H1 (cell line): Measurements from ENCODE around the gene CTNND2. TPM values are rescaled to one million over a fixed set of nuclear protein-coding genes. Genes with fewer than 3 reads are reported as not detected.

Source experiments
- CTCF ChIA-PET: fragments of 300-600 bp; sonication (Branson Sonifier 250); formaldehyde crosslinking; loops from one replicate; lab custom pipeline; 2021; ENCODE audit not compliant: partially characterized antibody; lab: Charles Lee
- POLR2A ChIA-PET: fragments of 300-600 bp; sonication (Branson Sonifier 250); formaldehyde crosslinking; loops from one replicate; lab custom pipeline; 2021; ENCODE audit warnings: inconsistent platforms; ENCODE audit not compliant: partially characterized antibody; lab: Charles Lee
- DNase-seq, 2 experiments: peaks; one replicate each; pipeline versions ENCODE4 v3.0.0 to v3.0.0-alpha.2; 2010 to 2022; ENCODE audit warnings: low spot score in 2 of 2, low read depth in 1 of 2, mixed read lengths in 1 of 2
- FAIRE-seq: peaks from 2 replicates; lab custom pipeline; 2011; peaks lifted over from hg19 to GRCh38; lab: Jason Lieb, UNC
- H2AFZ ChIP-seq: 2 replicates; pipeline ENCODE4 v1.8.1; 2012; ENCODE audit warnings: low read length, inconsistent platforms
- H2AK5ac ChIP-seq: 2 replicates; pipeline ENCODE4 v1.6.1; 2013; ENCODE audit warnings: low read depth, low read length
- H2BK120ac ChIP-seq: replicated peaks from 2 replicates; pipeline ENCODE3; 2013; ENCODE audit warnings: low read depth, low read length, inconsistent platforms
- H2BK12ac ChIP-seq: 2 replicates; pipeline ENCODE4 v1.6.1; 2013; ENCODE audit warnings: low read depth, low read length
- H2BK15ac ChIP-seq: 2 replicates; pipeline ENCODE4 v1.6.1; 2013; ENCODE audit warnings: low read length
- H2BK20ac ChIP-seq: 2 replicates; pipeline ENCODE4 v1.6.1; 2013; ENCODE audit warnings: low read length
- H2BK5ac ChIP-seq: 2 replicates; pipeline ENCODE4 v1.6.1; 2013; ENCODE audit warnings: low read depth, low read length
- H3K14ac ChIP-seq: 2 replicates; pipeline ENCODE4 v1.6.1; 2013; ENCODE audit warnings: inconsistent platforms; ENCODE audit not compliant: insufficient read length
- H3K18ac ChIP-seq: 2 replicates; pipeline ENCODE4 v1.6.1; 2013; ENCODE audit warnings: low read length; ENCODE audit errors: extremely low read depth
- H3K23ac ChIP-seq: 2 replicates; pipeline ENCODE4 v1.6.1; 2013; ENCODE audit warnings: inconsistent platforms; ENCODE audit not compliant: insufficient read length
- H3K23me2 ChIP-seq: 2 replicates; pipeline ENCODE4 v1.6.1; 2013; ENCODE audit warnings: low read depth, low read length
- H3K27ac ChIP-seq: 2 replicates; pipeline ENCODE4 v1.6.1; 2011; ENCODE audit warnings: low read depth, low read length, inconsistent platforms
- H3K27me3 ChIP-seq, 4 experiments: replicated peaks in 1 of 4; 1 replicate in 1 of 4; 2 replicates in 3 of 4; pipeline versions ENCODE4 v1.6.1 to v1.8.1; 2011 to 2013; ENCODE audit warnings: low read length in 3 of 4, mild to moderate bottlenecking in 3 of 4, inconsistent platforms in 2 of 4, mixed read lengths in 2 of 4, moderate library complexity in 1 of 4; ENCODE audit not compliant: control insufficient read depth in 3 of 4, insufficient read depth in 3 of 4; ENCODE audit errors: extremely low read depth in 1 of 4
- H3K36me3 ChIP-seq, 4 experiments: 2 replicates each; pipeline versions ENCODE4 v1.6.1 to v1.8.1; 2011 to 2013; ENCODE audit warnings: mild to moderate bottlenecking in 4 of 4, low read length in 3 of 4, moderate library complexity in 2 of 4, control low read depth in 1 of 4, inconsistent platforms in 1 of 4; ENCODE audit not compliant: insufficient read depth in 4 of 4, control insufficient read depth in 2 of 4
- H3K4ac ChIP-seq: replicated peaks from 2 replicates; pipeline ENCODE3; 2013; ENCODE audit warnings: low read length, low read depth, mixed read lengths, inconsistent platforms; ENCODE audit not compliant: insufficient read length
- H3K4me1 ChIP-seq, 4 experiments: replicated peaks in 1 of 4; 1 replicate in 1 of 4; 2 replicates in 3 of 4; pipeline versions ENCODE4 v1.6.1 to v1.8.1; 2011 to 2013; ENCODE audit warnings: low read length in 3 of 4, inconsistent platforms in 2 of 4, mixed read lengths in 1 of 4; ENCODE audit not compliant: insufficient read depth in 4 of 4, control insufficient read depth in 3 of 4
- H3K4me2 ChIP-seq, 2 experiments: 2 replicates each; pipeline versions ENCODE4 v1.6.1 to v1.8.1; 2011 to 2013; ENCODE audit warnings: low read depth in 2 of 2, low read length in 2 of 2, control low read depth in 1 of 2, inconsistent platforms in 1 of 2, mild to moderate bottlenecking in 1 of 2; ENCODE audit not compliant: insufficient read depth in 1 of 2
- H3K4me3 ChIP-seq, 4 experiments: fragments of 200-600, 300-600 bp in 1 of 4; sonication (generic), shearing (Covaris generic), sonication (Bioruptor Twin) in 1 of 4; 2 replicates each; pipeline versions ENCODE4 v1.5.1 to v1.8.1; 2011 to 2016; ENCODE audit warnings: low read length in 4 of 4, low read depth in 3 of 4, control low read depth in 2 of 4, inconsistent platforms in 2 of 4, mild to moderate bottlenecking in 2 of 4, mixed read lengths in 1 of 4, moderate library complexity in 1 of 4; ENCODE audit not compliant: insufficient read depth in 2 of 4; ENCODE audit errors: extremely low read depth in 1 of 4
- H3K56ac ChIP-seq: replicated peaks from 2 replicates; pipeline ENCODE3; 2013; ENCODE audit warnings: low read depth, mild to moderate bottlenecking, mixed read lengths, low read length, inconsistent platforms; ENCODE audit not compliant: insufficient read length
- H3K79me1 ChIP-seq: 2 replicates; pipeline ENCODE4 v1.6.1; 2013; ENCODE audit warnings: low read depth, low read length, control low read depth
- H3K79me2 ChIP-seq, 2 experiments: 2 replicates each; pipeline versions ENCODE4 v1.6.1 to v1.8.1; 2012 to 2013; ENCODE audit warnings: low read length in 2 of 2, mild to moderate bottlenecking in 2 of 2, inconsistent platforms in 1 of 2; ENCODE audit not compliant: insufficient read depth in 2 of 2, control insufficient read depth in 1 of 2
- H3K9ac ChIP-seq, 4 experiments: replicated peaks in 1 of 4; 1 replicate in 1 of 4; 2 replicates in 3 of 4; pipeline versions ENCODE4 v1.6.1 to v1.8.1; 2011 to 2013; ENCODE audit warnings: low read depth in 3 of 4, low read length in 3 of 4, control low read depth in 2 of 4, mild to moderate bottlenecking in 2 of 4, moderate library complexity in 2 of 4, inconsistent platforms in 1 of 4; ENCODE audit errors: extremely low read depth in 1 of 4
- H3K9me3 ChIP-seq, 2 experiments: 2 replicates each; pipeline versions ENCODE4 v1.6.1 to v1.8.1; 2012 to 2013; ENCODE audit warnings: mild to moderate bottlenecking in 2 of 2, moderate library complexity in 2 of 2, control low read depth in 1 of 2, inconsistent platforms in 1 of 2, low read depth in 1 of 2, low read length in 1 of 2, mixed read lengths in 1 of 2; ENCODE audit not compliant: insufficient read depth in 2 of 2
- H4K20me1 ChIP-seq, 2 experiments: replicated peaks in 1 of 2; 2 replicates each; pipeline versions ENCODE3 to v1.8.1; 2011 to 2013; ENCODE audit warnings: inconsistent platforms in 2 of 2, low read length in 2 of 2, mild to moderate bottlenecking in 1 of 2; ENCODE audit not compliant: insufficient read depth in 2 of 2, control insufficient read depth in 1 of 2
- H4K5ac ChIP-seq: 2 replicates; pipeline ENCODE4 v1.6.1; 2013; ENCODE audit warnings: low read length, low read depth, mixed read lengths, inconsistent platforms; ENCODE audit not compliant: insufficient read length
- H4K8ac ChIP-seq: 2 replicates; pipeline ENCODE4 v1.8.0; 2013; ENCODE audit warnings: mild to moderate bottlenecking, moderate library complexity, low read length, inconsistent platforms; ENCODE audit not compliant: insufficient read depth; ENCODE audit errors: extremely low read depth
- H4K91ac ChIP-seq: replicated peaks from 2 replicates; pipeline ENCODE3; 2013; ENCODE audit warnings: low read length, mixed read lengths, inconsistent platforms; ENCODE audit not compliant: insufficient read length
- ATF3 ChIP-seq: IDR thresholded peaks from 2 replicates; pipeline ENCODE4 v1.6.1; 2011; ENCODE audit warnings: low read depth, mild to moderate bottlenecking, low read length; ENCODE audit not compliant: insufficient read depth
- BACH1 ChIP-seq: IDR thresholded peaks from 2 replicates; pipeline ENCODE4 v1.6.1; 2012; ENCODE audit warnings: low read length, improper control_type of control experiment
- BRCA1 ChIP-seq: IDR thresholded peaks from 2 replicates; pipeline ENCODE4 v1.6.1; 2012; ENCODE audit warnings: low read depth, low read length, improper control_type of control experiment
- CEBPB ChIP-seq: IDR thresholded peaks from 2 replicates; pipeline ENCODE4 v1.6.1; 2012; ENCODE audit warnings: low read depth, low read length
- KDM1A ChIP-seq: fragments of 200-600, 300-600 bp; sonication (generic); IDR thresholded peaks from 2 replicates; pipeline ENCODE4 v1.7.1; 2016; ENCODE audit warnings: mild to moderate bottlenecking, low read length, borderline replicate concordance
- MAFK ChIP-seq: IDR thresholded peaks from 2 replicates; pipeline ENCODE4 v1.6.1; 2012; ENCODE audit warnings: low read depth, mild to moderate bottlenecking, improper control_type of control experiment, low read length
- NANOG ChIP-seq: IDR thresholded peaks from 2 replicates; pipeline ENCODE4 v1.6.1; 2011; ENCODE audit warnings: low read length, low read depth, mild to moderate bottlenecking, inconsistent platforms; ENCODE audit not compliant: insufficient read depth, poor library complexity, severe bottlenecking
- NRF1 ChIP-seq: IDR thresholded peaks from 2 replicates; pipeline ENCODE4 v1.6.1; 2011; ENCODE audit warnings: mild to moderate bottlenecking, low read depth, low read length, improper control_type of control experiment
- POU5F1 ChIP-seq: IDR thresholded peaks from 2 replicates; pipeline ENCODE4 v1.6.1; 2011; ENCODE audit warnings: low read depth, mild to moderate bottlenecking, low read length, moderate library complexity
- RAD21 ChIP-seq, 2 experiments: IDR thresholded peaks in 1 of 2; conservative IDR thresholded peaks in 1 of 2; 2 replicates each; pipeline ENCODE4 v1.6.1; 2011; ENCODE audit warnings: low read depth in 2 of 2, low read length in 2 of 2, improper control_type of control experiment in 1 of 2, inconsistent platforms in 1 of 2, mild to moderate bottlenecking in 1 of 2, moderate library complexity in 1 of 2
- RBBP5 ChIP-seq: IDR thresholded peaks from 2 replicates; pipeline ENCODE4 v1.7.1; 2012; ENCODE audit warnings: low read depth, mild to moderate bottlenecking, inconsistent platforms, low read length, moderate library complexity, borderline replicate concordance
- SP4 ChIP-seq: IDR thresholded peaks from 2 replicates; pipeline ENCODE4 v1.6.1; 2012; ENCODE audit warnings: low read length, inconsistent platforms
- SRF ChIP-seq: IDR thresholded peaks from 2 replicates; pipeline ENCODE4 v1.6.1; 2011; ENCODE audit warnings: mild to moderate bottlenecking, low read depth, low read length, moderate library complexity
- WGBS, 2 experiments: shearing (Covaris generic) in 1 of 2; methylation state at CpG; one replicate each; pipeline versions ENCODE4 v1.1.6 to v1.1.7; 2013 to 2015; ENCODE audit warnings: low lambda C conversion rate in 2 of 2, mixed read lengths in 2 of 2, inconsistent platforms in 1 of 2, low coverage in 1 of 2, missing lambda C conversion rate in 1 of 2; ENCODE audit not compliant: insufficient replicate concordance in 2 of 2, insufficient coverage in 1 of 2, insufficient read length in 1 of 2; ENCODE audit errors: extremely low coverage in 1 of 2, missing lambda C conversion rate in 1 of 2; 5-methylcytosine and 5-hydroxymethylcytosine counted together
- polyA plus RNA-seq, 7 experiments: library from polyadenylated mRNA; depleted of rRNA in 3 of 7; stranded (reverse) in 5 of 7; unstranded in 2 of 7; fragments of >200 nt in 5 of 7; fragments of 200-250 nt in 2 of 7; gene quantifications; 1 replicate in 5 of 7; 2 replicates in 1 of 7; 4 replicates in 1 of 7; pipeline versions ENCODE4 v1.2.1 to v1.2.3, GENCODE V29; 2011 to 2013; ENCODE audit warnings: missing spikeins in 2 of 7, mixed read lengths in 2 of 7
- total RNA-seq: library from RNA; stranded (reverse); fragmentation: NEBNext Ultra II Directional; extraction: Animal tissue kit (Norgen Biotek cat#: 25700); gene quantifications from 2 replicates; pipeline ENCODE4 v1.2.1, GENCODE V29; 2021

Gene CTNND2
- total and polyA plus RNA-seq, 2 of the 8 experiments (the other 6 are each of a cell fraction or from before 2014, with no cell fraction given): 7.4 to 14.2 TPM

- ChIA-PET CTCF (interaction anchor here (0.6 to 2.2 kb wide), 5 partner anchors 9 to 198 kb away, joined by 3 to 7 read pairs (median 4); no protein-coding TSS in a partner anchor), POLR2A (no interaction called here)
- H3K36me3 ChIP-seq: no peaks in the 10 kb centered on the region; a peak in 1 of 8 replicates
- no peak overlapping the region for H2AK5ac ChIP-seq
- no peak overlapping the region for H2BK12ac ChIP-seq
- peaks cover 0 to 3% of the 10 kb centered on the region in 2 experiments; a peak in 1 of 4 replicates for H3K9me3 ChIP-seq
- H4K91ac ChIP-seq: no peak overlapping the region
- H3K9ac ChIP-seq: no peak overlapping the region
- no peak overlapping the region for H2BK20ac ChIP-seq
- no peak overlapping the region for H2AFZ ChIP-seq
- no peak overlapping the region for H3K4me2 ChIP-seq
- no peaks in the 10 kb centered on the region for H3K27me3 ChIP-seq
- no peak overlapping the region for H2BK5ac ChIP-seq
- no peak overlapping the region for H2BK120ac ChIP-seq
- WGBS, 2 experiments: 75% methylated on average over 4 of the region's 4 CpGs; no CpG with 5 or more reads in 1 of the 2 experiments
- FAIRE-seq (no peak), DNase-seq (no peak)
- H3K23ac ChIP-seq: no peak overlapping the region
- H4K5ac ChIP-seq: no peak overlapping the region
- no peaks in the 10 kb centered on the region for H3K23me2 ChIP-seq
- H2BK15ac ChIP-seq: no peak overlapping the region
- peaks cover 0 to 2% (median 0%) of the 10 kb centered on the region in 4 experiments; a peak in 2 of 7 replicates for H3K4me1 ChIP-seq
- H3K14ac ChIP-seq: no peak overlapping the region
- H4K20me1 ChIP-seq: no peaks in the 10 kb centered on the region
- H3K4me3 ChIP-seq: no peak overlapping the region
- no peak overlapping the region for H3K27ac ChIP-seq
- no peak overlapping the region for H3K56ac ChIP-seq
- no peaks in the 10 kb centered on the region for H3K79me1 ChIP-seq
- H4K8ac ChIP-seq: no peak overlapping the region
- no peak overlapping the region for H3K4ac ChIP-seq
- no peak overlapping the region for H3K18ac ChIP-seq
- no peaks in the 10 kb centered on the region for H3K79me2 ChIP-seq
- no peak for TF ChIP-seq MAFK
- no peak for TF ChIP-seq KDM1A
- TF ChIP-seq NANOG: no peak
- no peak for TF ChIP-seq SP4
- TF ChIP-seq CEBPB: no peak
- TF ChIP-seq SRF: no peak
- no peak for TF ChIP-seq ATF3
- no peak for TF ChIP-seq BRCA1
- TF ChIP-seq BACH1: no peak
- no peak for TF ChIP-seq NRF1
- TF ChIP-seq RAD21 (IDR thresholded peaks at IDR 0.05 in 1 of 2, conservative IDR thresholded peaks at IDR 0.05 in 1 of 2; ENCODE audit: low read depth in 2 of 2, low read length in 2 of 2): no peak
- TF ChIP-seq RBBP5: no peak
- no peak for TF ChIP-seq POU5F1
Measured at GRCh38 chr5:11064763-11065450, 839.3 kb downstream of the CTNND2 start.
